C4-2B (cell line): Measurements from ENCODE around the gene DNAJC17.
A peak's percentile ranks its signal among the peaks of the same experiment; 100 is the strongest.

Experiments
- H3K27ac ChIP-seq: fragments of 450-650 bp; 2 replicates; pipeline ENCODE4 v1.5.1; 2017
- CTCF ChIP-seq: fragments of 450-650 bp; conservative IDR thresholded peaks from 2 replicates; pipeline ENCODE4 v1.5.1; 2017; ENCODE audit warnings: mild to moderate bottlenecking
- ZFX ChIP-seq: fragments of 450-650 bp; IDR thresholded peaks from 2 replicates; pipeline ENCODE4 v1.6.1; 2017

Gene DNAJC17

GRCh38 chr15:40843885-40844695 lies 36.8 kb upstream of the DNAJC17 start, which contains the start of gene SPINT1:
TSS of gene SPINT1 (plus strand) at chr15:40844048. CDS start at chr15:40844555, 507 bp downstream.
- H3K27ac ChIP-seq, result peak within 1 kb of the TSS; percentile 93
- TF ChIP-seq CTCF, result no peak
- peak; percentile 91 for TF ChIP-seq ZFX

GRCh38 chr15:40843261-40843884 lies 36.1 kb upstream of the DNAJC17 start:
- H3K27ac ChIP-seq, result peak overlapping the region; percentile 93

GRCh38 chr15:40841741-40842140 lies 34.5 kb upstream of the DNAJC17 start:
- no peak overlapping the region for H3K27ac ChIP-seq
- TF ChIP-seq CTCF (no peak), ZFX (no peak)

More at GRCh38 chr15:40843261-40843884, 36.1 kb upstream of the DNAJC17 start:
- TF ChIP-seq CTCF (no peak), ZFX (peak; percentile 97)

- peak; percentile 15; the same call in 1 of the 2 replicates for TF ChIP-seq ZFX
- TF ChIP-seq CTCF, result no peak
Measured at GRCh38 chr15:40838756-40839155, 31.5 kb upstream of the DNAJC17 start.

GRCh38 chr15:40836020-40836419 lies 28.7 kb upstream of the DNAJC17 start:
- no peak overlapping the region for H3K27ac ChIP-seq
- TF ChIP-seq ZFX (no peak), CTCF (no peak)

More at GRCh38 chr15:40838756-40839155, 31.5 kb upstream of the DNAJC17 start:
- H3K27ac ChIP-seq, result no peak overlapping the region

- no peak for TF ChIP-seq CTCF
- TF ChIP-seq ZFX, result no peak
Measured at GRCh38 chr15:40832903-40833302, 25.6 kb upstream of the DNAJC17 start.

GRCh38 chr15:40831861-40832260 lies 24.6 kb upstream of the DNAJC17 start:
- no peak for TF ChIP-seq ZFX
- no peak for TF ChIP-seq CTCF
- no peak overlapping the region for H3K27ac ChIP-seq

More at GRCh38 chr15:40832903-40833302, 25.6 kb upstream of the DNAJC17 start:
- H3K27ac ChIP-seq, result no peak overlapping the region
